RWPE1 (cell line): ENCODE data around the gene CYB5A.

Experiments used
- CTCF ChIA-PET: fragments of 350-600 bp; sonication (Branson Sonifier 250); formaldehyde crosslinking; extraction: SDS; loops from one replicate; lab custom pipeline; 2021; lab: Yijun Ruan, JAX
- POLR2A ChIA-PET: fragments of 400-600 bp; formaldehyde crosslinking; extraction: SDS; loops from one replicate; lab custom pipeline; 2020; ENCODE audit warnings: antibody characterized with exemption; ENCODE audit not compliant: low non-redundant PET; lab: Yijun Ruan, JAX
- DNase-seq: peaks from one replicate; pipeline ENCODE4 v3.0.0; 2012; ENCODE audit warnings: low spot score
- H3K27ac ChIP-seq: fragments of 450-650 bp; 2 replicates; pipeline ENCODE4 v1.5.1; 2017
- TF ChIP-seq, protein P1 (sequence below): fragments of 450-650 bp; conservative IDR thresholded peaks from 2 replicates; pipeline ENCODE4 v1.5.1; 2017; ENCODE audit warnings: low read depth, mild to moderate bottlenecking

The CYB5A gene

DNA sequence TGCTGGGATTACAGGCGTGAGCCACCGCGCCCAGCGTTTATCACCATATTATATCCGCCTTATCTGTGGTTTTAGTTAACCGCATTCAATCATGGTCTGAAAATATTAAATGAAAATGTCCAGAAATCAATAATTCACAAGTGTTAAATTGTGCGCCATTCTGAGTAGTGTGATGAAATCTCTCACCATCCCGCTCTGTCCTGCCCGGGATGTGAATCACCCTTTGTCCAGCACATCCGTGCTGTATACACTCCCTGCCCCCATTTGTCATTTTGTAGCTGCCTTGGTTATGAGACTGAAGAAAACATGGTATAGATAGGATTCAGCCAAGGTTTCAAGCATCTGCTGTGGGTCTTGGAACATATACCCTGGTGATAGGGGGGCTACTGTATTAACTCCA, 72.7 kb downstream of the CYB5A start:
- no peak overlapping the region for H3K27ac ChIP-seq
- TF ChIP-seq, protein P1, sequence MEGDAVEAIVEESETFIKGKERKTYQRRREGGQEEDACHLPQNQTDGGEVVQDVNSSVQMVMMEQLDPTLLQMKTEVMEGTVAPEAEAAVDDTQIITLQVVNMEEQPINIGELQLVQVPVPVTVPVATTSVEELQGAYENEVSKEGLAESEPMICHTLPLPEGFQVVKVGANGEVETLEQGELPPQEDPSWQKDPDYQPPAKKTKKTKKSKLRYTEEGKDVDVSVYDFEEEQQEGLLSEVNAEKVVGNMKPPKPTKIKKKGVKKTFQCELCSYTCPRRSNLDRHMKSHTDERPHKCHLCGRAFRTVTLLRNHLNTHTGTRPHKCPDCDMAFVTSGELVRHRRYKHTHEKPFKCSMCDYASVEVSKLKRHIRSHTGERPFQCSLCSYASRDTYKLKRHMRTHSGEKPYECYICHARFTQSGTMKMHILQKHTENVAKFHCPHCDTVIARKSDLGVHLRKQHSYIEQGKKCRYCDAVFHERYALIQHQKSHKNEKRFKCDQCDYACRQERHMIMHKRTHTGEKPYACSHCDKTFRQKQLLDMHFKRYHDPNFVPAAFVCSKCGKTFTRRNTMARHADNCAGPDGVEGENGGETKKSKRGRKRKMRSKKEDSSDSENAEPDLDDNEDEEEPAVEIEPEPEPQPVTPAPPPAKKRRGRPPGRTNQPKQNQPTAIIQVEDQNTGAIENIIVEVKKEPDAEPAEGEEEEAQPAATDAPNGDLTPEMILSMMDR = no peak
- ChIA-PET CTCF (no interaction called here), POLR2A (no interaction called here)
- peak; percentile 7 for DNase-seq

DNA sequence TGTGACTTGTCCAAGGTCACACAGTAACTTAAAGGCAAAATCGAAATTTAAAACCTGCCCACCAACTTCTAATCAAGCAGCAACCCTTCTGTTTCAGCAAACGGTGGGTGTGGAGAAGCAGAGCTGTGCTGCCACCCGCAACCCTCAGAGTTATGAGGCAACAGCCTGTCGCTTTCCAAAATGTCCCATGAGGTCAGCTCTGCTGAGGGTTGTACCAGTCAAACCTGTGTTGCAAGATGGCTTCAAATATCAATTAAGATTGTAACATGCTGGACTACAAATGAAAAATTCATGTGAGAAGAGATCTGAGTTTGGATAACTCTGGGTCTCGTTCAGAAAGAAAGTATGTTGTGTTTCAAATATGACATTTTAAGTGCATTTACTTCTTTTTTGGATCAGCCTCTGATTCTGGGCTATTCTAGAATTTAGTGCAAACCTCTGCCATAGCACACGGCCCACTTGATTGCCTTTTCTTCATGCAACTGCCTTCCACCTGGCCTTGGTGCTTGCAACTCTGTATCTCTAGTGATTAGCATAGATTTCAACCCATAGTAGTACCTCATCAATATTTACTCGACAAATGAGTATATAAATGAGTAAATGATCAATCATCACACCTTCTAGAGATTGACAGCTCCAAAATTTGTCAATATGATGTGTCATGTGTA, 74.2 kb downstream of the CYB5A start:
- TF ChIP-seq, protein P1 = no peak
- ChIA-PET CTCF (no interaction called here), POLR2A (no interaction called here)
- no peak overlapping the region for H3K27ac ChIP-seq
- DNase-seq = no peak

DNA sequence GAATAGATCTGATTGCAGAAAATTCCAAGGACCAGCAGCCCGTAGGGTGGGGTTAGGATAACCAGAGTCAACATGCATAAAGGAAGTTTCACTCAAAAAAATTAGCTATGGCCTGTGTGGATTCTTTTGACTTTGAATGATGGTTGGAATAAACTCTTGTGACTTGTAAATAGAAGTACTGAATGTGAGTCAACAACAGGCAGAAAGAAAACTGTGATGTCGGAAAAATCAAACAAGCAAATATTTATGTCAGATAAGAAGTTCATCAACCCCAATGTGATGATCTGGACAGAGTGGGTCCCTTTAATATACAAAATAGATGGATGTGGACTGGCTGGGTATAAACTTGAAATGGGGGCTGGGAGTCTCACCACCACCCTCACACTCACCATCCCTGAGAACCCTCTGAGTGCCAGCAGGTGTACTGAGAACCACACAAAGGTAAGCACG, 75.1 kb downstream of the CYB5A start:
- H3K27ac ChIP-seq = no peak overlapping the region
- DNase-seq = no peak
- ChIA-PET CTCF (no interaction called here), POLR2A (no interaction called here)
- TF ChIP-seq, protein P1 = no peak

DNA sequence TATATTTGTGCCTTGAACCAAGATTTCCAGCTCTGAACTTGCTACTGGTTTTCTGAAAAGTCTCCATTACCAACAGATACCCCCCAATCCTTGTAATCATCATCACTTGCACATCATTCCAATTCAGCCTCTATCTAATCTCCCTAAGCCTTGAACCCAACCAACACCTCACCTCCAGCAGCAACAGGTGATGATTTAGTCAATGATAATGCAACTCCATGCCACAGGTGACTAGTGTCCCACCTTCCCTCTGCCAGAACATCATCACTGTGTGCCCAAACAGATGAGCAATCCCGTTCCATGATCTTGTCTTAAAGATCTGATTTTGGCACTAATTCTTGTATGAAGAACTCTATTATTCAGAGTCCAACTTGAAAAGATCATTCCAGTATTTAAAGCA, 75.9 kb downstream of the CYB5A start:
- POLR2A ChIA-PET = no interaction called here
- TF ChIP-seq, protein P1 = no peak
- DNase-seq = no peak
- H3K27ac ChIP-seq = no peak overlapping the region
- CTCF ChIA-PET = no interaction called here

DNA sequence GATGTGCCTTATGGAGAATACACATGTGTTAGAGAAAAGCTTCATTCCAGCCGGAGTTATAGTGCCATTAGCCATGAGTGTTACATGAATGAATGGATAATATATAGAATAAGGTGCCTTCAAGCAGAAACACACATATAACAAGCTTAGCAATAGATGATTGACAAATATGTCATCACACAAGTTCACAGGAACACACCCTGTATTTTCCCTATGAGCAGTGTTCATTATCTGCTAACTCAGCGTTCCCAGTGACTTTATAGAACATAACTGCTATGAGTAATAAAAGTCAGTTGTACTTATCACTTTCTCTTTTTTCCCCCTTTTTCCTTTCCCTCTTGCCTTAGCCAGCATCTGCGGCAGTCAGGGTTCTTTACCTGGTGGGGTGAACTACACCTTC, 78.3 kb downstream of the CYB5A start:
- H3K27ac ChIP-seq = no peak overlapping the region
- CTCF ChIA-PET = no interaction called here
- POLR2A ChIA-PET = no interaction called here
- TF ChIP-seq, protein P1 = no peak
- DNase-seq = no peak

DNA sequence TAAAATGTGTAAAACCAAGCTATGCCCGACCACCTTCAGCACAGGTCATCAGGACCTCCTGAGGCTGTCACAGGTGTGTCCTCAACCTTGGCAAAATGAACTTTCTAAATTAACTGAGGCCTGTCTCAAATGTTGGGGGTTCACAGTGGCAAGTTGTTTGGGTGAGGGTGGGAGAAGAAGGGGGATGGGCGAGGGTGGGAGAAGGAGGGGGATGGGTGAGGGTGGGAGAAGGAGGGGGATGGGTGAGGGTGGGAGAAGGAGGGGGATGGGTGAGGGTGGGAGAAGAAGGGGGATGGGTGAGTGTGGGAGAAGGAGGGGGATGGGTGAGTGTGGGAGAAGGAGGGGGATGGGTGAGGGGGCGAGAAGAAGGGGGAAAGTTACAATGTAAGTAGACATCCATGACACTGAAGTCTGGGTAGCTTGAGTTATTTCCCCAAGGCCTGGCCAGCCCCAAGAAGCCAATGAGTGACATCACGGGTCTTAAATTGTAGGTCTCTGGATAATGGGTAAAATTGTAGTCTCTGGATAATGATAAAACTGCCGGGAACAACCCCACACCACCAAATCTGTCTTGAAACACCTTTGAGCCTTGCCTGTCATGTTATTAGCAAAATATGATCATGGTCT, 87.1 kb downstream of the CYB5A start:
- TF ChIP-seq, protein P1 = no peak
- DNase-seq = no peak
- POLR2A ChIA-PET = no interaction called here
- H3K27ac ChIP-seq = no peak overlapping the region
- CTCF ChIA-PET = no interaction called here
